ENCODE data around the gene SLC9A9. TPM values are rescaled to one million over a fixed set of nuclear protein-coding genes. Genes with fewer than 3 reads are reported as not detected.

Gene SLC9A9
- total RNA-seq, 1 experiment from 2014 or later: 1.5 TPM

- TF ChIP-seq CTCF (IDR thresholded peaks at IDR 0.05; ENCODE audit: unreplicated experiment): no peak
- intact Hi-C loops (cut with micrococcal nuclease; ENCODE audit: unreplicated experiment): loop anchor here (5.0 kb wide), 1 partner anchor 278 kb away; no protein-coding TSS in a partner anchor
- Mint-ChIP-seq H3K4me1 (ENCODE audit: low read depth, unreplicated experiment) (peaks cover 9% of the 10 kb centered on the region), H3K27me3 (ENCODE audit: unreplicated experiment) (no peaks in the 10 kb centered on the region), H3K27ac (ENCODE audit: unreplicated experiment) (no peak overlapping the region), H3K36me3 (ENCODE audit: insufficient read depth, unreplicated experiment) (no peaks in the 10 kb centered on the region), H3K9me3 (ENCODE audit: low read depth, unreplicated experiment) (peaks cover 2% of the 10 kb centered on the region), H3K4me3 (ENCODE audit: low read depth, unreplicated experiment) (no peak overlapping the region)
- DNase-seq: no peak
- no TSS peak for BruUV-seq (replicated peaks)
- CTCF ChIA-PET: interaction anchor here (0.6 kb wide), 1 partner anchor 272 kb away, joined by 3 read pairs; no protein-coding TSS in a partner anchor
Measured at GRCh38 chr3:143363949-143364348, 484.3 kb downstream of the SLC9A9 start.

GRCh38 chr3:143363276-143363675 is 485.0 kb downstream of the SLC9A9 start:
- Mint-ChIP-seq H3K9me3 (ENCODE audit: low read depth, unreplicated experiment) (peaks cover 2% of the 10 kb centered on the region), H3K4me3 (ENCODE audit: low read depth, unreplicated experiment) (no peak overlapping the region), H3K4me1 (ENCODE audit: low read depth, unreplicated experiment) (peaks cover 16% of the 10 kb centered on the region), H3K27me3 (ENCODE audit: unreplicated experiment) (no peaks in the 10 kb centered on the region), H3K27ac (ENCODE audit: unreplicated experiment) (no peak overlapping the region), H3K36me3 (ENCODE audit: insufficient read depth, unreplicated experiment) (no peaks in the 10 kb centered on the region)
- no peak for TF ChIP-seq CTCF (IDR thresholded peaks at IDR 0.05; ENCODE audit: unreplicated experiment)
- no peak for DNase-seq
- no TSS peak for BruUV-seq (replicated peaks)
- intact Hi-C loops (cut with micrococcal nuclease; ENCODE audit: unreplicated experiment): loop anchor here (5.0 kb wide), 1 partner anchor 279 kb away; no protein-coding TSS in a partner anchor
- CTCF ChIA-PET: no interaction called here

GRCh38 chr3:143362115-143362991 is 485.9 kb downstream of the SLC9A9 start:
- TF ChIP-seq CTCF (IDR thresholded peaks at IDR 0.05; ENCODE audit: unreplicated experiment): no peak
- no peak for DNase-seq
- intact Hi-C loops (cut with micrococcal nuclease; ENCODE audit: unreplicated experiment): loop anchor here (5.0 kb wide), 1 partner anchor 280 kb away; no protein-coding TSS in a partner anchor
- no peak overlapping the region for H3K27ac Mint-ChIP-seq (ENCODE audit: unreplicated experiment)
- no peaks in the 10 kb centered on the region for H3K36me3 Mint-ChIP-seq (ENCODE audit: insufficient read depth, unreplicated experiment)
- CTCF ChIA-PET: interaction anchor here (0.6 kb wide), 1 partner anchor 11 kb away, joined by 3 read pairs; no protein-coding TSS in a partner anchor
- no TSS peak for BruUV-seq (replicated peaks)
- no peaks in the 10 kb centered on the region for H3K27me3 Mint-ChIP-seq (ENCODE audit: unreplicated experiment)
- H3K4me3 Mint-ChIP-seq (ENCODE audit: low read depth, unreplicated experiment): no peak overlapping the region
- H3K4me1 Mint-ChIP-seq (ENCODE audit: low read depth, unreplicated experiment): peaks cover 18% of the 10 kb centered on the region
- peaks cover 2% of the 10 kb centered on the region for H3K9me3 Mint-ChIP-seq (ENCODE audit: low read depth, unreplicated experiment)

GRCh38 chr3:143361589-143361988 is 486.7 kb downstream of the SLC9A9 start:
- no peaks in the 10 kb centered on the region for H3K27me3 Mint-ChIP-seq (ENCODE audit: unreplicated experiment)
- H3K4me3 Mint-ChIP-seq (ENCODE audit: low read depth, unreplicated experiment): no peak overlapping the region
- TF ChIP-seq CTCF (IDR thresholded peaks at IDR 0.05; ENCODE audit: unreplicated experiment): no peak
- peaks cover 2% of the 10 kb centered on the region for H3K9me3 Mint-ChIP-seq (ENCODE audit: low read depth, unreplicated experiment)
- H3K4me1 Mint-ChIP-seq (ENCODE audit: low read depth, unreplicated experiment): peaks cover 18% of the 10 kb centered on the region
- intact Hi-C loops (cut with micrococcal nuclease; ENCODE audit: unreplicated experiment): loop anchor here (5.0 kb wide), 1 partner anchor 281 kb away; no protein-coding TSS in a partner anchor
- no peaks in the 10 kb centered on the region for H3K36me3 Mint-ChIP-seq (ENCODE audit: insufficient read depth, unreplicated experiment)
- CTCF ChIA-PET: interaction anchor here (0.6 kb wide), 1 partner anchor 12 kb away, joined by 3 read pairs; no protein-coding TSS in a partner anchor
- no TSS peak for BruUV-seq (replicated peaks)
- H3K27ac Mint-ChIP-seq (ENCODE audit: unreplicated experiment): no peak overlapping the region
- DNase-seq: no peak

All from Calu3 (cell line).